ENCODE results near the gene GRK5. TPM values are rescaled to one million over a fixed set of nuclear protein-coding genes. Genes with fewer than 3 reads are reported as not detected.

The GRK5 gene
- polyA plus RNA-seq, 1 donor from 2014 or later, result 34.9 TPM

- H3K9me2 ChIP-seq (ENCODE audit: insufficient read depth, low read length), result no peaks in the 10 kb centered on the region
- no peaks in the 10 kb centered on the region for H4K20me1 ChIP-seq (ENCODE audit: insufficient read depth)
- H2AFZ ChIP-seq (ENCODE audit: low read depth, low read length), result no peak overlapping the region
- no peak overlapping the region for H3K27ac ChIP-seq (ENCODE audit: low read length)
- no peaks in the 10 kb centered on the region for H3K27me3 ChIP-seq (ENCODE audit: insufficient read depth, low read depth, low read length)
- H3K9ac ChIP-seq (ENCODE audit: low read length), result no peak overlapping the region
- TF ChIP-seq EP300 (conservative IDR thresholded peaks at IDR 0.05; ENCODE audit: poor library complexity, severe bottlenecking), result no peak
- TF ChIP-seq POLR2AphosphoS5 (IDR thresholded peaks at IDR 0.05), result no peak
- no peak for TF ChIP-seq TAF1 (IDR thresholded peaks at IDR 0.05; ENCODE audit: low read depth)
- no peak for TF ChIP-seq MXI1 (conservative IDR thresholded peaks at IDR 0.05; ENCODE audit: poor library complexity, severe bottlenecking)
- no peak for TF ChIP-seq CTCF (IDR thresholded peaks at IDR 0.05; ENCODE audit: poor library complexity, severe bottlenecking)
- TF ChIP-seq EZH2 (IDR thresholded peaks at IDR 0.05; ENCODE audit: borderline replicate concordance, insufficient read depth, low read length, poor library complexity, severe bottlenecking), result no peak
- TF ChIP-seq REST (IDR thresholded peaks at IDR 0.05; ENCODE audit: borderline replicate concordance), result no peak
- no peak for TF ChIP-seq SMC3 (conservative IDR thresholded peaks at IDR 0.05; ENCODE audit: poor library complexity)
- TF ChIP-seq RAD21 (conservative IDR thresholded peaks at IDR 0.05), result no peak
- no peaks in the 10 kb centered on the region for H3K79me2 ChIP-seq (replicated peaks; ENCODE audit: insufficient read depth, low read length)
- H3K36me3 ChIP-seq (ENCODE audit: insufficient read depth, low read length), result no peaks in the 10 kb centered on the region
- no peak overlapping the region for H3K4me3 ChIP-seq (ENCODE audit: low read length)
- no peak overlapping the region for H3K4me2 ChIP-seq (ENCODE audit: low read length)
- no peaks in the 10 kb centered on the region for H3K9me3 ChIP-seq (ENCODE audit: low read length)
- H3F3A ChIP-seq (ENCODE audit: insufficient read depth, low read length, poor library complexity, severe bottlenecking), result no peaks in the 10 kb centered on the region
Measured at GRCh38 chr10:119443970-119444660, 236.7 kb downstream of the GRK5 start.

- no peak overlapping the region for H3K4me3 ChIP-seq (ENCODE audit: low read length)
- no peaks in the 10 kb centered on the region for H3K27me3 ChIP-seq (ENCODE audit: insufficient read depth, low read depth, low read length)
- no peaks in the 10 kb centered on the region for H3F3A ChIP-seq (ENCODE audit: insufficient read depth, low read length, poor library complexity, severe bottlenecking)
- H3K9me2 ChIP-seq (ENCODE audit: insufficient read depth, low read length), result no peaks in the 10 kb centered on the region
- H3K27ac ChIP-seq (ENCODE audit: low read length), result no peak overlapping the region
- H3K36me3 ChIP-seq (ENCODE audit: insufficient read depth, low read length), result no peaks in the 10 kb centered on the region
- no peak overlapping the region for H3K4me2 ChIP-seq (ENCODE audit: low read length)
- no peaks in the 10 kb centered on the region for H3K79me2 ChIP-seq (replicated peaks; ENCODE audit: insufficient read depth, low read length)
- no peaks in the 10 kb centered on the region for H3K9me3 ChIP-seq (ENCODE audit: low read length)
- H2AFZ ChIP-seq (ENCODE audit: low read depth, low read length), result no peak overlapping the region
- no peaks in the 10 kb centered on the region for H4K20me1 ChIP-seq (ENCODE audit: insufficient read depth)
- no peak for TF ChIP-seq REST (IDR thresholded peaks at IDR 0.05; ENCODE audit: borderline replicate concordance)
- TF ChIP-seq MXI1 (conservative IDR thresholded peaks at IDR 0.05; ENCODE audit: poor library complexity, severe bottlenecking), result no peak
- no peak for TF ChIP-seq TAF1 (IDR thresholded peaks at IDR 0.05; ENCODE audit: low read depth)
- TF ChIP-seq POLR2AphosphoS5 (IDR thresholded peaks at IDR 0.05), result no peak
- TF ChIP-seq EP300 (conservative IDR thresholded peaks at IDR 0.05; ENCODE audit: poor library complexity, severe bottlenecking), result no peak
- TF ChIP-seq SMC3 (conservative IDR thresholded peaks at IDR 0.05; ENCODE audit: poor library complexity), result no peak
- no peak for TF ChIP-seq EZH2 (IDR thresholded peaks at IDR 0.05; ENCODE audit: borderline replicate concordance, insufficient read depth, low read length, poor library complexity, severe bottlenecking)
- TF ChIP-seq RAD21 (conservative IDR thresholded peaks at IDR 0.05), result no peak
- no peak for TF ChIP-seq CTCF (IDR thresholded peaks at IDR 0.05; ENCODE audit: poor library complexity, severe bottlenecking)
- no peak overlapping the region for H3K9ac ChIP-seq (ENCODE audit: low read length)
Measured at GRCh38 chr10:119444866-119445265, 237.5 kb downstream of the GRK5 start.
